Measurements from ENCODE around the gene DOCK4.

DNA sequence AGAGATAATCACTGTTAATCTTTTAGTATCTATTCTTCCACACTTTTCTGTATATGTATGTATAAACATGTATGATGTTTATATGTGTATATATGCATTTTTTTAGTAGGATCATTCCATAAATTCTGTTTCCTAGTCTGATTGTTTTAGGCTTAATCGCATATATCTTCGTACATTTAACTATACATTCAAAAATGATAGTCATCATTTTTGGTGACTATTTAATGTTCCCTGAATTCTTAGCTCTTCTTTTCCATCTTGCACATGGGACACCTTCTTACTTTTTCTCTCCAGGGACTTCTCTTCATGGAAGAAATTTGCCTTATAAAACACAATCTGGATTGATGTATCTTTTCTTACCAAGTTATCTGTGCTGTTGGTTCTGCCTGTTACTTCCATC lies 42.4 kb upstream of the DOCK4 start:
- TF ChIP-seq KAT7 (CRISPR knock-in tag; IDR thresholded peaks at IDR 0.05; ENCODE audit: borderline replicate concordance), result no peak
- no peak for TF ChIP-seq TEAD4 (CRISPR knock-in tag; IDR thresholded peaks at IDR 0.05)
- TF ChIP-seq, protein P1, sequence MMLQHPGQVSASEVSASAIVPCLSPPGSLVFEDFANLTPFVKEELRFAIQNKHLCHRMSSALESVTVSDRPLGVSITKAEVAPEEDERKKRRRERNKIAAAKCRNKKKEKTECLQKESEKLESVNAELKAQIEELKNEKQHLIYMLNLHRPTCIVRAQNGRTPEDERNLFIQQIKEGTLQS (CRISPR knock-in tag; conservative IDR thresholded peaks at IDR 0.05), result no peak
- TF ChIP-seq, protein P2, sequence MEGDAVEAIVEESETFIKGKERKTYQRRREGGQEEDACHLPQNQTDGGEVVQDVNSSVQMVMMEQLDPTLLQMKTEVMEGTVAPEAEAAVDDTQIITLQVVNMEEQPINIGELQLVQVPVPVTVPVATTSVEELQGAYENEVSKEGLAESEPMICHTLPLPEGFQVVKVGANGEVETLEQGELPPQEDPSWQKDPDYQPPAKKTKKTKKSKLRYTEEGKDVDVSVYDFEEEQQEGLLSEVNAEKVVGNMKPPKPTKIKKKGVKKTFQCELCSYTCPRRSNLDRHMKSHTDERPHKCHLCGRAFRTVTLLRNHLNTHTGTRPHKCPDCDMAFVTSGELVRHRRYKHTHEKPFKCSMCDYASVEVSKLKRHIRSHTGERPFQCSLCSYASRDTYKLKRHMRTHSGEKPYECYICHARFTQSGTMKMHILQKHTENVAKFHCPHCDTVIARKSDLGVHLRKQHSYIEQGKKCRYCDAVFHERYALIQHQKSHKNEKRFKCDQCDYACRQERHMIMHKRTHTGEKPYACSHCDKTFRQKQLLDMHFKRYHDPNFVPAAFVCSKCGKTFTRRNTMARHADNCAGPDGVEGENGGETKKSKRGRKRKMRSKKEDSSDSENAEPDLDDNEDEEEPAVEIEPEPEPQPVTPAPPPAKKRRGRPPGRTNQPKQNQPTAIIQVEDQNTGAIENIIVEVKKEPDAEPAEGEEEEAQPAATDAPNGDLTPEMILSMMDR (IDR thresholded peaks at IDR 0.05), result no peak
- TF ChIP-seq FOXJ3 (CRISPR knock-in tag; IDR thresholded peaks at IDR 0.05; ENCODE audit: borderline replicate concordance), result no peak
- TF ChIP-seq, protein P3, sequence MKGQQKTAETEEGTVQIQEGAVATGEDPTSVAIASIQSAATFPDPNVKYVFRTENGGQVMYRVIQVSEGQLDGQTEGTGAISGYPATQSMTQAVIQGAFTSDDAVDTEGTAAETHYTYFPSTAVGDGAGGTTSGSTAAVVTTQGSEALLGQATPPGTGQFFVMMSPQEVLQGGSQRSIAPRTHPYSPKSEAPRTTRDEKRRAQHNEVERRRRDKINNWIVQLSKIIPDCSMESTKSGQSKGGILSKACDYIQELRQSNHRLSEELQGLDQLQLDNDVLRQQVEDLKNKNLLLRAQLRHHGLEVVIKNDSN (CRISPR knock-in tag; IDR thresholded peaks at IDR 0.05), result no peak
- TF ChIP-seq ZNF232 (CRISPR knock-in tag; IDR thresholded peaks at IDR 0.05), result no peak
- TF ChIP-seq TP53 (CRISPR knock-in tag; IDR thresholded peaks at IDR 0.05), result no peak
- TF ChIP-seq, protein P4, sequence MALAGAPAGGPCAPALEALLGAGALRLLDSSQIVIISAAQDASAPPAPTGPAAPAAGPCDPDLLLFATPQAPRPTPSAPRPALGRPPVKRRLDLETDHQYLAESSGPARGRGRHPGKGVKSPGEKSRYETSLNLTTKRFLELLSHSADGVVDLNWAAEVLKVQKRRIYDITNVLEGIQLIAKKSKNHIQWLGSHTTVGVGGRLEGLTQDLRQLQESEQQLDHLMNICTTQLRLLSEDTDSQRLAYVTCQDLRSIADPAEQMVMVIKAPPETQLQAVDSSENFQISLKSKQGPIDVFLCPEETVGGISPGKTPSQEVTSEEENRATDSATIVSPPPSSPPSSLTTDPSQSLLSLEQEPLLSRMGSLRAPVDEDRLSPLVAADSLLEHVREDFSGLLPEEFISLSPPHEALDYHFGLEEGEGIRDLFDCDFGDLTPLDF (CRISPR knock-in tag; IDR thresholded peaks at IDR 0.05), result no peak
- no peak for TF ChIP-seq TCF7 (CRISPR knock-in tag; IDR thresholded peaks at IDR 0.05; ENCODE audit: low read depth)
- TF ChIP-seq ATF1 (CRISPR knock-in tag; IDR thresholded peaks at IDR 0.05), result no peak
